HL-60 (cell line): ENCODE measurements around the gene MS4A5.
A peak's percentile ranks its signal among the peaks of the same experiment; 100 is the strongest.

Experiments used
- DNase-seq, 2 experiments: peaks; one replicate each; pipeline ENCODE4 v3.0.0-alpha.2; 2010 to 2020; ENCODE audit warnings: low read depth in 1 of 2, low spot score in 1 of 2
- H3K27ac ChIP-seq: fragments of 250-450 bp; sonication (Bioruptor Pico); replicated peaks from 2 replicates; pipeline ENCODE4 v1.5.1; 2020; ENCODE audit warnings: mild to moderate bottlenecking, moderate library complexity
- H3K27me3 ChIP-seq: fragments of 250-450 bp; sonication (Bioruptor Pico); 2 replicates; pipeline ENCODE4 v1.5.1; 2021; ENCODE audit warnings: mild to moderate bottlenecking, moderate library complexity; ENCODE audit not compliant: insufficient read depth, poor library complexity, severe bottlenecking
- H3K4me3 ChIP-seq: replicated peaks from 2 replicates; pipeline ENCODE4 v1.5.1; 2011; ENCODE audit warnings: mild to moderate bottlenecking, control low read depth, low read length; ENCODE audit not compliant: insufficient read depth
- CTCF ChIP-seq: IDR thresholded peaks from one replicate; pipeline ENCODE4 v1.5.1; 2011; ENCODE audit warnings: low read length, control low read depth, inconsistent platforms; ENCODE audit not compliant: insufficient read depth
- GABPA ChIP-seq: IDR thresholded peaks from 2 replicates; pipeline ENCODE4 v1.6.1; 2012; ENCODE audit warnings: low read depth
- POLR2AphosphoS5 ChIP-seq: IDR thresholded peaks from 2 replicates; pipeline ENCODE4 v1.6.1; 2012; ENCODE audit warnings: low read depth
- SPI1 ChIP-seq: IDR thresholded peaks from 2 replicates; pipeline ENCODE4 v1.6.1; 2012; ENCODE audit warnings: low read depth, mild to moderate bottlenecking, borderline replicate concordance
- TF ChIP-seq, protein P1 (sequence below): IDR thresholded peaks from 2 replicates; pipeline ENCODE4 v1.6.1; 2012; ENCODE audit warnings: low read depth; ENCODE audit not compliant: insufficient replicate concordance

Gene MS4A5

DNA sequence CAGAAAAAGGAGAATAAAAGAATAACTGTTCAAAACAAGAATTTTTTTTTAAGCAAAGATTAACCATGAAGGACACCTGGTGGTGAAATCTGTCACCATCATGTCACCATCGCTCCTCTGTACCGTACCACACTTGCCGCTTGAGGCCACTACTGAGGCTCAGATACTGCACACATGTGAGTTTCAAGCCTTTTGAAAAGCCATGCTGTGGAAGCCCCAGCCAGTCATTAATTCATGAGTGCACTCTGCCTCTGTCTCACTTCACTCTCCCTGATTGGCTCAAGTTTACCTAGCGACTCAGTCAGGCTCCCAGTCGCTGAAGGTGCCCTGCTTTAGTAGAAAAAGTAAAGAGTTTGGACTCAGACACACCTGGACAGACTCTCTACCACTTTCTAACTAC, 56.6 kb downstream of the MS4A5 start:
- Histone ChIP-seq H3K27ac (no peak overlapping the region), H3K4me3 (no peak overlapping the region), H3K27me3 (no peaks in the 10 kb centered on the region)
- TF ChIP-seq GABPA = no peak
- TF ChIP-seq, protein P1, sequence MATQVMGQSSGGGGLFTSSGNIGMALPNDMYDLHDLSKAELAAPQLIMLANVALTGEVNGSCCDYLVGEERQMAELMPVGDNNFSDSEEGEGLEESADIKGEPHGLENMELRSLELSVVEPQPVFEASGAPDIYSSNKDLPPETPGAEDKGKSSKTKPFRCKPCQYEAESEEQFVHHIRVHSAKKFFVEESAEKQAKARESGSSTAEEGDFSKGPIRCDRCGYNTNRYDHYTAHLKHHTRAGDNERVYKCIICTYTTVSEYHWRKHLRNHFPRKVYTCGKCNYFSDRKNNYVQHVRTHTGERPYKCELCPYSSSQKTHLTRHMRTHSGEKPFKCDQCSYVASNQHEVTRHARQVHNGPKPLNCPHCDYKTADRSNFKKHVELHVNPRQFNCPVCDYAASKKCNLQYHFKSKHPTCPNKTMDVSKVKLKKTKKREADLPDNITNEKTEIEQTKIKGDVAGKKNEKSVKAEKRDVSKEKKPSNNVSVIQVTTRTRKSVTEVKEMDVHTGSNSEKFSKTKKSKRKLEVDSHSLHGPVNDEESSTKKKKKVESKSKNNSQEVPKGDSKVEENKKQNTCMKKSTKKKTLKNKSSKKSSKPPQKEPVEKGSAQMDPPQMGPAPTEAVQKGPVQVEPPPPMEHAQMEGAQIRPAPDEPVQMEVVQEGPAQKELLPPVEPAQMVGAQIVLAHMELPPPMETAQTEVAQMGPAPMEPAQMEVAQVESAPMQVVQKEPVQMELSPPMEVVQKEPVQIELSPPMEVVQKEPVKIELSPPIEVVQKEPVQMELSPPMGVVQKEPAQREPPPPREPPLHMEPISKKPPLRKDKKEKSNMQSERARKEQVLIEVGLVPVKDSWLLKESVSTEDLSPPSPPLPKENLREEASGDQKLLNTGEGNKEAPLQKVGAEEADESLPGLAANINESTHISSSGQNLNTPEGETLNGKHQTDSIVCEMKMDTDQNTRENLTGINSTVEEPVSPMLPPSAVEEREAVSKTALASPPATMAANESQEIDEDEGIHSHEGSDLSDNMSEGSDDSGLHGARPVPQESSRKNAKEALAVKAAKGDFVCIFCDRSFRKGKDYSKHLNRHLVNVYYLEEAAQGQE = no peak
- no peak for TF ChIP-seq SPI1
- no peak for TF ChIP-seq CTCF
- TF ChIP-seq POLR2AphosphoS5 = no peak
- DNase-seq = peak in 1 of 2 experiments; percentile 55

GRCh38 chr11:60492488-60493009, 63.2 kb downstream of the MS4A5 start, which contains the start of gene MS4A12:
MS4A12 (plus strand) TSS chr11:60492778; CDS start chr11:60497319, 4,541 bp downstream.
- Histone ChIP-seq H3K27ac (no peak within 1 kb of the TSS), H3K4me3 (no peak within 1 kb of the TSS), H3K27me3 (no peaks in the 10 kb centered on the region)
- TF ChIP-seq CTCF = no peak
- TF ChIP-seq, protein P1 = no peak
- no peak for TF ChIP-seq POLR2AphosphoS5
- no peak for TF ChIP-seq SPI1
- no peak for TF ChIP-seq GABPA
- no peak for DNase-seq

- Histone ChIP-seq H3K27me3 (no peaks in the 10 kb centered on the region), H3K27ac (no peak overlapping the region), H3K4me3 (no peak overlapping the region)
- DNase-seq = no peak
- TF ChIP-seq SPI1 (no peak), POLR2AphosphoS5 (no peak), GABPA (no peak), CTCF (no peak)
- TF ChIP-seq, protein P1 = no peak
Observed at GRCh38 chr11:60493454-60493853, 64.1 kb downstream of the MS4A5 start.
